Naive thymus-derived CD4-positive, alpha-beta T cell (primary cell): ENCODE results near the gene ATP1A3. TPM values are rescaled to one million over a fixed set of nuclear protein-coding genes. Genes with fewer than 3 reads are reported as not detected.
"Not testable (repeated sequence)": the region's sequence is repeated elsewhere in the genome, so short reads cannot be mapped to it uniquely, and the experiment has no call there.

Source experiments
- ATAC-seq: fragments of 150-1000 bp; cut with Tn5 transposase; 2 replicates; pipeline ENCODE4 v1.10.0; 2021; ENCODE audit warnings: mild to moderate bottlenecking, moderate library complexity
- CTCF ChIA-PET: fragments of 350-600 bp; sonication (Branson Sonifier 250); formaldehyde crosslinking; loops from one replicate; lab custom pipeline; 2021; ENCODE audit warnings: antibody characterized with exemption; lab: Charles Lee
- POLR2A ChIA-PET: fragments of 350-600 bp; sonication (Branson Sonifier 250); formaldehyde crosslinking; loops from one replicate; lab custom pipeline; 2021; ENCODE audit warnings: antibody characterized with exemption, inconsistent platforms; lab: Charles Lee
- DNase-seq, 9 donors: peaks; one replicate each; pipeline versions ENCODE4 v3.0.0 to v3.0.0-alpha.2; 2020 to 2022; ENCODE audit warnings: mixed read lengths in 1 of 9
- H3K27ac ChIP-seq: one replicate; pipeline ENCODE4 v1.7.0; 2013; ENCODE audit warnings: mild to moderate bottlenecking, low read depth, low read length, moderate library complexity
- H3K27me3 ChIP-seq, 2 donors: one replicate each; pipeline ENCODE4 v1.7.0; 2013; ENCODE audit warnings: low read length in 2 of 2, mild to moderate bottlenecking in 2 of 2, moderate library complexity in 2 of 2; ENCODE audit not compliant: control insufficient read depth in 2 of 2, insufficient read depth in 2 of 2
- H3K36me3 ChIP-seq, 3 experiments: 1 replicate in 2 of 3; 2 replicates in 1 of 3; pipeline ENCODE4 v1.7.0; 2013; ENCODE audit warnings: low read length in 3 of 3, mild to moderate bottlenecking in 3 of 3, moderate library complexity in 1 of 3; ENCODE audit not compliant: insufficient read depth in 3 of 3, control insufficient read depth in 2 of 3
- H3K4me1 ChIP-seq, 2 donors: one replicate each; pipeline ENCODE4 v1.7.0; 2013; ENCODE audit warnings: low read length in 2 of 2, mild to moderate bottlenecking in 2 of 2, moderate library complexity in 1 of 2; ENCODE audit not compliant: control insufficient read depth in 2 of 2, insufficient read depth in 2 of 2
- H3K4me3 ChIP-seq: 2 replicates; pipeline ENCODE4 v1.7.0; 2013; ENCODE audit warnings: mild to moderate bottlenecking, low read length
- H3K9me3 ChIP-seq, 3 experiments: 1 replicate in 2 of 3; 2 replicates in 1 of 3; pipeline ENCODE4 v1.7.0; 2013; ENCODE audit warnings: low read length in 3 of 3; ENCODE audit not compliant: control insufficient read depth in 2 of 3
- H3K27ac Mint-ChIP-seq, 9 donors: one replicate each; pipeline ENCODE4 v1.8.0; 2020 to 2022; ENCODE audit warnings: mixed read lengths in 9 of 9, mild to moderate bottlenecking in 8 of 9, moderate library complexity in 5 of 9, inconsistent platforms in 2 of 9
- H3K27me3 Mint-ChIP-seq, 5 donors: one replicate each; pipeline ENCODE4 v1.8.0; 2021 to 2022; ENCODE audit warnings: mixed read lengths in 5 of 5, mild to moderate bottlenecking in 1 of 5
- H3K36me3 Mint-ChIP-seq, 5 donors: one replicate each; pipeline ENCODE4 v1.8.0; 2020 to 2022; ENCODE audit warnings: mixed read lengths in 5 of 5, mild to moderate bottlenecking in 3 of 5, inconsistent platforms in 1 of 5
- H3K4me1 Mint-ChIP-seq, 7 donors: one replicate each; pipeline ENCODE4 v1.8.0; 2020 to 2022; ENCODE audit warnings: mixed read lengths in 7 of 7, mild to moderate bottlenecking in 3 of 7, inconsistent platforms in 1 of 7
- H3K4me3 Mint-ChIP-seq, 10 donors: one replicate each; pipeline ENCODE4 v1.8.0; 2020 to 2022; ENCODE audit warnings: mild to moderate bottlenecking in 10 of 10, mixed read lengths in 10 of 10, moderate library complexity in 6 of 10, inconsistent platforms in 2 of 10
- H3K9me3 Mint-ChIP-seq, 11 donors: one replicate each; pipeline ENCODE4 v1.8.0; 2020 to 2022; ENCODE audit warnings: mixed read lengths in 11 of 11, mild to moderate bottlenecking in 4 of 11, inconsistent platforms in 1 of 11, moderate library complexity in 1 of 11
- intact Hi-C, 2 donors: fragments of 100-400 bp; cut with micrococcal nuclease; formaldehyde crosslinking; loops; one replicate each; pipeline ENCODE4 v1.15.1; 2023
- polyA plus RNA-seq, 2 donors: library from polyadenylated mRNA; unstranded; fragments of 300-500 nt; fragmentation: Illumina TruSeq; gene quantifications; one replicate each; pipeline ENCODE4 v1.2.3, GENCODE V29; 2021
- total RNA-seq, 6 experiments: library from RNA in 5 of 6; stranded (reverse) in 5 of 6; gene quantifications; 1 replicate in 5 of 6; 2 replicates in 1 of 6; pipeline ENCODE4 v1.2.3 and lab custom pipeline; 2021 to 2026

Gene ATP1A3
- total and polyA plus RNA-seq, 7 experiments from 2014 or later, result 0.54 to 5.0 (median 2.7) TPM

DNA sequence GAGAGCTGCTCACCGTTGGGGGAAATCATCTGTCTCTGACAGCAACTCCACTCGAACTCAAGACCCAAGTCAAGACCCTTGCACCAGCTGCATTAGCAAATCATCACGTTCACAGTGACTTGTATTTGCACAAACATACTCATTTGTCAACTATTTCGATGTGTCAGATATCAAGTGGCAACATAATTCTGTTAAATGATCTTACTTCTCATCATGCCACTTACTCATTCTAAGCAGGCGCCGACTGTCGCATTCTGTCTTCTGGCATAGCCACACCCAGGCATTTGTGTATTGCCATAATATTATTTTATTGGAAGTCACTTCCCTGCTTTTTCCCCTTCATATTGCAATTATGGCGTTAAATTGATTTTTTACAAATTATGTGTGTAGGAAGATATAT lies 23.0 kb upstream of the ATP1A3 start:
- Histone ChIP-seq H3K4me1 (no peaks in the 10 kb centered on the region), H3K36me3 (no peaks in the 10 kb centered on the region), H3K4me3 (no peak overlapping the region), H3K27ac (no peak overlapping the region), H3K9me3 (no peaks in the 10 kb centered on the region), H3K27me3 (no peaks in the 10 kb centered on the region)
- H3K27me3 Mint-ChIP-seq, result peaks cover 0 to 10% (median 0%) of the 10 kb centered on the region in 5 donors
- DNase-seq (no peak), ATAC-seq (no peak)
- ChIA-PET POLR2A (no interaction called here), CTCF (interaction anchor here (0.7 kb wide), 1 partner anchor 17 kb away, joined by 3 read pairs; no protein-coding TSS in a partner anchor)
- H3K27ac Mint-ChIP-seq, result no peak overlapping the region
- intact Hi-C loops, result no loop called here
- no peak overlapping the region for H3K4me3 Mint-ChIP-seq
- H3K9me3 Mint-ChIP-seq, result peaks cover 0 to 2% (median 0%) of the 10 kb centered on the region in 11 donors
- H3K36me3 Mint-ChIP-seq, result no peaks in the 10 kb centered on the region
- H3K4me1 Mint-ChIP-seq, result peaks cover 0 to 4% (median 0%) of the 10 kb centered on the region in 7 donors

DNA sequence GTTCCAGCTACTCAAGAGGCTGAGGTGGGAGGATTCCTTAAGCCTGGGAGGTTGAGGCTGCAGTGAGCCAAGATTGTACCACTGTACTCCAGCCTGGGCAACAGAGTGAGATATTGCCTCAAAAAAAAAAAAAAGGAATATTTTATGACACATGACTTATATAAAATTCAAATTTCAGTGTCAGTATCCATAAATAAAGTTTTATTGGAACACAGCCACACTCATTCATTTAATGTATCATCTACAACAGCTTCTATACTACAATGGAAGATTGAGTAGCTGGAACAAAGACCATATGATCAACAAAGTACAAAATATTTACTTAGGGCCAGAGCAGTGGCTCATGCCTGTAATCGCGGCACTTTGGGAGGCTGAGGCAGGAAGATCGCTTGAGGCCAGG lies 18.7 kb upstream of the ATP1A3 start:
- POLR2A ChIA-PET, result interaction anchor here (0.6 to 0.8 kb wide), 2 partner anchors 12 to 141 kb away, joined by 3 to 5 read pairs; no protein-coding TSS in a partner anchor
- intact Hi-C loops, H3K27me3 ChIP-seq, H3K36me3 ChIP-seq, H3K27me3 Mint-ChIP-seq, ATAC-seq, H3K27ac ChIP-seq, H3K4me1 ChIP-seq, DNase-seq, H3K9me3 Mint-ChIP-seq, H3K4me3 ChIP-seq, H3K36me3 Mint-ChIP-seq, H3K4me1 Mint-ChIP-seq, H3K27ac Mint-ChIP-seq, H3K4me3 Mint-ChIP-seq, H3K9me3 ChIP-seq: not testable (repeated sequence)
- CTCF ChIA-PET, result interaction anchor here (0.6 kb wide), 2 partner anchors 48 to 260 kb away, joined by 3 to 5 read pairs; no protein-coding TSS in a partner anchor

DNA sequence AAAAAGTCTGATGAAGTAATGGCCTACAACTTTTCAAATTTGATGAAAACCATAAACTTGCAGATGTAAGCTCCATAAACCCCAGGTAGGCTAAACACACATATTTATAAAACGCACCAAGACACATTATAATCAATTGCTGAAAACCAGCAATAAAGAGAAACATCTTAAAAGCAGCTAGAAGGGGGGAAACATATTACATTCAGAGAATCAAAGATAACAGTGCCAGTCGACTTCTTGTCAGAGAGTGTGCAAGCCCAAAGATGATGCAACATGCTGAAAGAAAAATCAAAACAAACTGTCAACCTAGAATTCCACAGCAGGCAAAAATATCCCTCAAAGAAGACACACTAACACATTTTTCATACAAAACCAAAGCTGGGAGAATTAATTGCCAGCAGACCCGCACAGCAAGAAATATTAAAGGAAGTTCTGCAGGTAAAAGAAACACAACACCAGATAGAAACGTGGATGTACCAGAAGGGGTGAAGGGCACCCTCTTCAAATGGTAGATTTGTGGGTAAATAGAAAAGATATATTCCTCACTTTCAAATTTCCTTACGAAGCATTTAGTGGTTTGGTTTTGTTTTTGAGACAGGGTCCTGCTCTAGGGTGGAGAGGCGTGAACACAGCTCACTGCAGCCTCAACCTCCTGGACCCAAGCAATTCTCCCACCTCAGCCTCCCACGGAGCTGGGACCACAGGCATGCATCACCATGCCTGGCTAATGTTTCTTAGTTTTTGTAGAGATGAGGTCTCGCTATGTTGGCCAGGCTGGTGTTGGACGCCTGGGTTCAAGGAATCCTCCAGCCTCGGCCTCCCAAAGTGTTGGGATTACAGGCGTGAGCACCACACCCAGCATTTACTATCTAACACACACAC lies 16.5 kb upstream of the ATP1A3 start:
- peaks cover 0 to 4% (median 0%) of the 10 kb centered on the region in 7 donors for H3K4me1 Mint-ChIP-seq
- H3K27me3 Mint-ChIP-seq, result no peaks in the 10 kb centered on the region
- H3K9me3 Mint-ChIP-seq, result no peaks in the 10 kb centered on the region
- Histone ChIP-seq H3K4me3 (no peak overlapping the region), H3K4me1 (no peaks in the 10 kb centered on the region), H3K36me3 (no peaks in the 10 kb centered on the region), H3K27me3 (no peaks in the 10 kb centered on the region), H3K9me3 (no peaks in the 10 kb centered on the region), H3K27ac (no peak overlapping the region)
- H3K4me3 Mint-ChIP-seq, result no peak overlapping the region
- ChIA-PET CTCF (interaction anchor here (0.6 kb wide), 1 partner anchor 1645 kb away, joined by 3 read pairs; no protein-coding TSS in a partner anchor), POLR2A (no interaction called here)
- no peak overlapping the region for H3K27ac Mint-ChIP-seq
- intact Hi-C loops, result no loop called here
- ATAC-seq (no peak), DNase-seq (no peak)
- no peaks in the 10 kb centered on the region for H3K36me3 Mint-ChIP-seq

DNA sequence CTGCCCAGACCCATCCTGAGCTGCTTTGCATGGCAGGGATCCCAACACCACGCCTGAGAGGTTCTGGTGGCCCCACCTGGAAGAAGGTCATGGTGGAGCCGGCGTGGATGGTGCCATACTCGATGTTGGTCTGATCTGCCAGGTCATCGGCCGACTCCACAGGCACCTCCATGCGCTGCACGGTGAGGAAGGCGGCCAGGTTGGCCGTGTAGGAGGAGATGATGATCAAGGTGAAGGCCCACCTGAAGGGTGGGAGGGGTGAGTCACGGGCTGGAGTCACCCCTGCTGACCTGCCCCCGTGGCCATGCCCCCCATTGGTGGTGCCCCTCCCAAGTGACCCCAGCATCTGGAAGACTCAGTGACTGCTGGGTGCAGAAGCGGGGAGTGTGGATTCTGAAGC lies 12.5 kb upstream of the ATP1A3 start:
- H3K4me3 Mint-ChIP-seq, result no peak overlapping the region
- H3K9me3 ChIP-seq, result no peaks in the 10 kb centered on the region
- intact Hi-C loops, result no loop called here
- DNase-seq (no peak), ATAC-seq (no peak)
- H3K9me3 Mint-ChIP-seq, result no peaks in the 10 kb centered on the region
- H3K4me1 Mint-ChIP-seq, result peaks cover 0 to 12% (median 0%) of the 10 kb centered on the region in 7 donors
- H3K27me3 Mint-ChIP-seq, result peaks cover 7 to 16% (median 10%) of the 10 kb centered on the region in 5 donors
- H3K4me1 ChIP-seq, result no peaks in the 10 kb centered on the region
- ChIA-PET CTCF (no interaction called here), POLR2A (no interaction called here)
- no peak overlapping the region for H3K27ac ChIP-seq
- no peak overlapping the region for H3K4me3 ChIP-seq
- H3K36me3 Mint-ChIP-seq, result peaks cover 0 to 3% (median 0%) of the 10 kb centered on the region in 5 donors
- H3K36me3 ChIP-seq, result no peaks in the 10 kb centered on the region
- H3K27me3 ChIP-seq, result no peaks in the 10 kb centered on the region
- no peak overlapping the region for H3K27ac Mint-ChIP-seq

DNA sequence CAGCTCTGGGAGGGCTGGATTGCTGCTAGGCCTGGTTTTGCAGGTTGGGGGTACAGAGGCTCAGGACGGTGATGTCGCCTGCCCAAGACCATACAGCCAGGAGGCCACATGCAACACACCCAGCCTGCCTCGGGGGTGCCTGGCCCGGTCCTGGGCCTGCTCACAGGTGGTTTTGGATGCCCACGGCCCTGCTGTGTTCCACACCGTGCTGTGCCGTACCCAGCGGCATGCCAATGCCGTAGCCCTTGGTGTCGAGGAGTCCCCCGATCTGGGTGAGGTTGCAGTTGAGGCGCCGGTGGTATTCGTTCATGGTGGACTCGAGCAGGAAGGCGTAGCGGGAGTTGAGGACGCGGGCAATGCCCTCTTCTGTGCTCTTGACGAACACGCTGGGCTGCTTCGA lies 11.5 kb upstream of the ATP1A3 start:
- Mint-ChIP-seq H3K4me3 (no peak overlapping the region), H3K27ac (no peak overlapping the region), H3K27me3 (peaks cover 16 to 24% (median 20%) of the 10 kb centered on the region in 5 donors), H3K9me3 (no peaks in the 10 kb centered on the region), H3K36me3 (peaks cover 0 to 6% (median 0%) of the 10 kb centered on the region in 5 donors), H3K4me1 (peaks cover 0 to 12% (median 0%) of the 10 kb centered on the region in 7 donors)
- Histone ChIP-seq H3K36me3 (no peaks in the 10 kb centered on the region), H3K4me1 (no peaks in the 10 kb centered on the region), H3K4me3 (no peak overlapping the region), H3K27ac (no peak overlapping the region), H3K27me3 (no peaks in the 10 kb centered on the region), H3K9me3 (no peaks in the 10 kb centered on the region)
- DNase-seq (no peak), ATAC-seq (no peak)
- intact Hi-C loops, result no loop called here
- ChIA-PET POLR2A (no interaction called here), CTCF (no interaction called here)

DNA sequence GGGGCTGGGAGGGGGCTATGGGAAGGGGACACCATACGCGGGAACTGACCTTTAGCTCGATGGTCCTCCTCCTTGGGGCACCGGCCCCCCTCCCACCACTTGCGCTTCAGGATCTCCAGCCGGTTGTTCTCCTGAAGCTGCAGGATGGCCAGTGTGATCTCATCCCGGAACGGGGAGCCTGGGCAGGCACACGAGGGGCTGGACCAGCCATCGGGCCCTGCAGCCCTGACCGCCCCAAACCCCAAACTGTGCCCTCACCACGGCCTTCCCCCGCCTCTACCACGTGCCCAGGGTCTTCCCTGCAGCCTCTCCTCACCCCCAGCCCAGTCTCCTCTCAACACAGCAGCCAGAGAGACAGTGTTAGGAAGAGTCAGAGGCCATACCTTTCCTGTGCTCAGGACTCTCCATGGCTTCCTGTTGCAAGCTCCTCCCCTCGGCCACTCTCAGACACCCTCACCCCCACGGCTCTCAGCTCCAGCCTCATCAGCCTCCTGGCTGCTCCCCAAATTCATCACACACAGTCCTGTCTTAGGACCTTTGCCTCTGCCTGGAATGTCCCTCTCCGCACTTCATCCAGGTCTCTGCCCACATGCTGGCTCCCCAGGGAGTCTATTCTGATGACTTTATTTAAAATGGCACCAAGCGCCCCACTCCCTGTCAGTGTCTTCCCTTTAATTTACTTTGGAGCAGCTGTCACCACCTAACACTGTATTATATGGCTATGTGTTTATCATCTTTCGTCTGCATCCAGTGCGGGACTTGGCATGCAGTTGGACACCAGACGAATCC lies 9.7 kb upstream of the ATP1A3 start:
- H3K27me3 Mint-ChIP-seq, result peaks cover 30 to 38% (median 34%) of the 10 kb centered on the region in 5 donors
- Histone ChIP-seq H3K4me1 (no peaks in the 10 kb centered on the region), H3K27ac (no peak overlapping the region), H3K9me3 (no peaks in the 10 kb centered on the region), H3K27me3 (no peaks in the 10 kb centered on the region), H3K36me3 (no peaks in the 10 kb centered on the region), H3K4me3 (no peak overlapping the region)
- peaks cover 5 to 11% (median 6%) of the 10 kb centered on the region in 7 donors for H3K4me1 Mint-ChIP-seq
- ChIA-PET CTCF (no interaction called here), POLR2A (no interaction called here)
- intact Hi-C loops, result no loop called here
- no peak overlapping the region for H3K27ac Mint-ChIP-seq
- peaks cover 0 to 8% (median 0%) of the 10 kb centered on the region in 5 donors for H3K36me3 Mint-ChIP-seq
- DNase-seq (no peak), ATAC-seq (no peak)
- H3K9me3 Mint-ChIP-seq, result no peaks in the 10 kb centered on the region
- H3K4me3 Mint-ChIP-seq, result no peak overlapping the region
